GM18502 (cell line): Measurements from ENCODE around the gene OR5J2.
"Not testable (repeated sequence)": the region's sequence is repeated elsewhere in the genome, so short reads cannot be mapped to it uniquely, and the experiment has no call there.

ENCODE experiments used
- ATAC-seq: cut with Tn5 transposase; IDR thresholded peaks from one replicate; pipeline ENCODE4 v1.9.1; 2021; ENCODE audit warnings: mild to moderate bottlenecking; ENCODE audit not compliant: unreplicated experiment, poor library complexity

OR5J2 gene

GRCh38 chr11:56176318-56176717 lies at the start of gene OR5J2:
TSS of gene OR5J2 (plus strand) at chr11:56176618. CDS start at chr11:56176618, 0 bp downstream.
- ATAC-seq, result no peak

DNA sequence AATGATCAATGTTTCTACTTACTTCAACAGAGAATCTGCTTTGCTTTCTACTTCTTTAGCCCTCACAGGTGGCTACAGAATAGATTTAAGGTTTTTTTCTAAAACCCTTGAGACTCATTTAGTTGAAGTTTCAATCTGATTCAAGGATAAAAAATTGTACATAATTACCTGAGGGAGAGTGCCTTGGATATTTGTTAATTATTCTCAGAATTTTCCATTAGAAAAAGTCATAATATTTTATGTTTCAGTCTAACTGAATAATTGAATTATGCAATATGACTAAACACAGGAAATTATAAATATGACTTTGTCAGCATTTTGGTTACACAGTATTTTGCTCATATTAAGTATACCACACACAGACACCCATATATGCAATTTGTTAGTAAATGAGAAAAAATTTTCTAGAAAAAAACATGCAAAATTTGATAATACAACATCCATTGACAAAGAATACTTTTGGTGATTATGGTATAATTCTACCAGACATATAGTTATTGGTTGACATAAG lies 36.2 kb upstream of the OR5J2 start, which contains the start of gene OR8J3:
Gene OR8J3, minus strand, starts transcription at position 51 of the 511 bp plus-strand sequence. CDS start 2,483 bp downstream, outside the sequence.
- no peak for ATAC-seq

- ATAC-seq, result not testable (repeated sequence)
Measured at GRCh38 chr11:56143681-56144080, 32.7 kb upstream of the OR5J2 start.

- ATAC-seq, result no peak
Measured at GRCh38 chr11:56151376-56151775, 25.0 kb upstream of the OR5J2 start.

GRCh38 chr11:56152333-56152732 lies 24.1 kb upstream of the OR5J2 start:
- ATAC-seq, result no peak

- no peak for ATAC-seq
Measured at GRCh38 chr11:56160217-56160616, 16.2 kb upstream of the OR5J2 start, which contains the start of gene OR8K5. TSS of gene OR8K5 (minus strand) at chr11:56160317. CDS start at chr11:56160317, 0 bp downstream.

- no peak for ATAC-seq
Measured at GRCh38 chr11:56163804-56164203, 12.6 kb upstream of the OR5J2 start.

DNA sequence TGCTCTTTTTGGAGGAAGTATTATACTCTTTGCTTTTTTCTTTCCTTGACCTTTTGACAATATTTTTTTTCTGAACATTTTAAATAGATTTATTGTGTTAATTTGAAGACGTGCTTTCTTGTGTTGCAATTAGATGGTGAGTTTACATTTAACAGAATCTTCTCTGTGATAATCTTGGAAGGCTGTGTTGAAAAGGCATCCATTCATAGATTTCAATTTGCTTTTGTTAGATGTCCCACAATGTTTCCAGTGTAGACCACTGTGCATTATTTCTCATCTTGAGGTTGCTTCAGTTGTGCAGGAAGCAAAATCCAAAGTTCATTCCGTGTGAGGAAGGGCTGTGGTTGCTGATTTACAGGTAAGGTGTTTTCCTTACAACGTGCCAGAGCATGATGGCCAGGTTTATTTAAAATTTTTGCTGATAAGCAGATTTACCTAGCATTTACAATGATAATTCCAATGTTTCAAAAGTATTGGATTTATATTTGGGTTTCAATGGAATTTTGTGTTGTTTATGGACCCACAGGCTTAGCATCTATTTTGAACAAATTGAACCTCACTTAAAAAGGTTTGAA lies 4.1 kb upstream of the OR5J2 start:
- ATAC-seq, result no peak

DNA sequence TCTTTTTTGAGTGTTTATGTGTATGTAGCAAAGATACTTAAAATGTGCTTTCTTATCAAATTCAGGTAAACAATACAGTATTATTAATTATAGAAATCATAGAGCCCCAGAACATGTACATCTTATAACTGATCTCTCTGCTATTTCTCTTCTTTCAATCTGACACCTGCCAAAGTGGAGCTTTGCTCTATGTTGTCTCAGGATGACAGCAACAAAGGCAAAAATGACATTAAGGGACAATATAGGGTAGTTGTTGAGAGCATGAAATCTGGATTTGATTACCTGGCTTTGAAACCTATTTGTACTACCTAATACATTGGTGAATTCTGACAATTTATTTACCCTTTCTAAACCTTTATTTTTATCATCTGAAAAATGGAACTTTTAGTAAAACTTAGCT lies 7.0 kb downstream of the OR5J2 start:
- ATAC-seq, result no peak

DNA sequence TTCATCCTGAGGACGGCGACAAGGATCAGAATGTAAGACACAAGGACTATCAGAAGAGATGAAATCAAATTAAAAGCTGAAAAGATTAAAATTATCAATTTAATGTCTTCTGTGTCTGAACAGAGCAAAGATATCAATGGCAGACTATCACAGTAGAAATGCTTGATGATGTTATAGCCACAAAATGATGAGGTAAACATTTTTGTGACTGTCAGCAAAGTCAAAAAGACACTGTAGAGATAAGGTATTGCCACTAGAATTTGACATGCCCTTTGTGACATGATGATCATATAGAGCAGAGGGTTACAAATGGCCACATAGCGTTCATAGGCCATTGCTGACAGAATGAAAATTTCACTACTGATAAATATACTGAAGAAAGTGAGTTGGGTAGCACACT lies 12.2 kb downstream of the OR5J2 start:
- no peak for ATAC-seq

DNA sequence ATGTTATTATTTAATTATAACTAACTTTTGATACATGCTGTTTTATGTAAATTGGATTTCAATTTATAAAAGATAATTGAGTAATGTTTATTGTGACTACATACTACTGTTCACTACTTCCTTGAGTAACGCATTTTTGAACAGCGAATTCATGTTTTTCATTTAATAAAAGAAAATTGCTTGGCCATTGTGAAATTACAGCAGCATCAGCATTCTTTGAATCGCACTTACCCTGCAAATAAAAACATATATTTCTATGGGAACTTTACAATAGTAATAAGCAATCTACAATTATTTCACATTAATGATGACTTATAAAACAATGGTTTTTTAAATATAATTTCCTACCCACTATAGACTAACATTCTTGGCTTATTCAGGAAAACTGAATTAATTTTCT lies 20.3 kb downstream of the OR5J2 start:
- ATAC-seq, result no peak

DNA sequence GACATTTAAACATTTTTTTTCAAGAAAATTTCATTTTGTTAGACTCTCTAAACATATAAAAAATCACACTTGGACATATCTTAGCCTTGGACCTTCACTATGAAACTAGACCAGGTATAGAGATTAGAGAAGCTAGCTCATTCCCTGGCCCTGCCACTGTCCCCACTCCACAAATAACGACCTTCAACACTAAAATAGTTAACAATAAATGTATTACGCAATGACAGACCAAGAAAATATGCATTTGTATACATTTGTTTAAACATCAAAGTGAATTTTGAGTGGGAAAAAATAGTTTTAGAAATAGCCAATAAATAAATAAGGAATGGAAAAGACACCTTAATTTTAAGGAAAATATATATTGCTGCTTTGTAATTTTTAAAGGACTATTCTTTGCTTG lies 20.9 kb downstream of the OR5J2 start:
- ATAC-seq, result no peak

DNA sequence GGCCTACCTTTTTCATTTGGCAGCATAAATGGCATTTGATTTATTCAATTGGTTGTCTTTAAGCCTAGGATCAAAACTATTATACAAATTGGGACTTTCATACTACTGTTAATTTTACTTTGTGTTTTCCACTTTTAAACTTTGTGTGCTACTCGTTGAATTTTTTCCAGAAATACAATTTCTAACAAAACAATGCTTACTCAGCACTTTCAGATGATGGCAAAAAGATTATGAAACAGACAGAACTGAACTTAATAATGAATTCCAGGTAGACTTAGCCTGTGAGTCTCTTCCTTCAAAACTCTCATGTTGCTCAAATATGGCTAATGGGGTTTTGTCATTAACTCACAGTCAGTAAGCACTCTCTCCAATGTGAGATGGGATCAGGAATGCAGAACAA lies 31.4 kb downstream of the OR5J2 start:
- no peak for ATAC-seq

GRCh38 chr11:56214537-56214936 lies 38.1 kb downstream of the OR5J2 start:
- no peak for ATAC-seq

DNA sequence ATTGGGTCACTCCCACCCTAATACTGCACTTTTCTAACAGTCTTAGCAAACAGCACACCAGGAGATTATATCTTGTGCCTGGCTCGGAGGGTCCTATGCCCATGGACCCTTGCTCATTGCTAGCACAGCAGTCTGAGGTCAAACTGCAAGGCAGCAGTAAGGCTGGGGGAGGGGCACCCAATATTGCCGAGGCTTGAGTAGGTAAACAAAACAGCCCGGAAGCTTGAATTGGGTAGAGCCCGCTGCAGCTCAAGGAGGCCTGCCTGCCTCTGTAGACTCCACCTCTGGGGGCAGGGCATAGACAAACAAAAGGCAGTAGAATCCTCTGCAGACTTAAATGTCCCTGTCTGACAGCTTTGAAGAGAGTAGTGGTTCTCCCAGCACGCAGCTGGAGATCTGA lies 43.3 kb downstream of the OR5J2 start:
- ATAC-seq, result not testable (repeated sequence)
